ENCODE measurements around the gene NEDD4L. TPM values are rescaled to one million over a fixed set of nuclear protein-coding genes. Genes with fewer than 3 reads are reported as not detected.

Gene NEDD4L
- total and polyA plus RNA-seq, 2 experiments from 2014 or later = 36.2 to 72.3 TPM

GRCh38 chr18:58100154-58100553, 56.1 kb downstream of the NEDD4L start:
- Mint-ChIP-seq H3K4me1 (peaks cover 67% of the 10 kb centered on the region), H3K9me3 (no peaks in the 10 kb centered on the region), H3K36me3 (ENCODE audit: low read depth) (no peaks in the 10 kb centered on the region), H3K4me3 (no peak overlapping the region), H3K27me3 (ENCODE audit: insufficient read depth, low read depth, poor library complexity) (peaks cover 5% of the 10 kb centered on the region), H3K27ac (peak overlapping the region; percentile 38; the same call in 1 of the 2 replicates)
- Histone ChIP-seq H3F3A (replicated peaks; ENCODE audit: low read depth) (0 out of 2 replicates have a peak, but pooled peaks cover 4% of the 10 kb centered on the region), H3K4me2 (no peak overlapping the region), H4K20me1 (replicated peaks; ENCODE audit: insufficient read depth) (peaks cover 6% of the 10 kb centered on the region), H3K27me3 (ENCODE audit: insufficient read depth) (no peaks in the 10 kb centered on the region), H3K79me2 (replicated peaks; ENCODE audit: insufficient read depth) (peaks cover 95% of the 10 kb centered on the region), H2AFZ (no peak overlapping the region), H3K36me3 (ENCODE audit: insufficient read depth) (no peaks in the 10 kb centered on the region), H3K4me1 (ENCODE audit: insufficient read depth) (peaks cover 64% of the 10 kb centered on the region), H3K27ac (ENCODE audit: low read depth) (peak overlapping the region; percentile 72), H3K9me2 (ENCODE audit: insufficient read depth) (no peaks in the 10 kb centered on the region), H3K4me3 (no peak overlapping the region)
- DNase-seq (ENCODE audit: low spot score) = no peak
- TF ChIP-seq STAT1 (IDR thresholded peaks at IDR 0.05; ENCODE audit: unreplicated experiment) = no peak
- no peak for ATAC-seq

- Histone ChIP-seq H2AFZ (no peak overlapping the region), H4K20me1 (replicated peaks; ENCODE audit: insufficient read depth) (peaks cover 6% of the 10 kb centered on the region; the same call in 1 of the 2 replicates), H3K36me3 (ENCODE audit: insufficient read depth) (no peaks in the 10 kb centered on the region), H3F3A (replicated peaks; ENCODE audit: low read depth) (0 out of 2 replicates have a peak, but pooled peaks cover 4% of the 10 kb centered on the region), H3K27me3 (ENCODE audit: insufficient read depth) (no peaks in the 10 kb centered on the region), H3K4me3 (no peak overlapping the region), H3K27ac (ENCODE audit: low read depth) (0 out of 2 replicates have a peak overlapping the region, but pooled peaks have one; percentile 60), H3K79me2 (replicated peaks; ENCODE audit: insufficient read depth) (peaks cover 97% of the 10 kb centered on the region), H3K4me1 (ENCODE audit: insufficient read depth) (peaks cover 73% of the 10 kb centered on the region), H3K4me2 (peak overlapping the region; percentile 50), H3K9me2 (ENCODE audit: insufficient read depth) (no peaks in the 10 kb centered on the region)
- H3K4me3 Mint-ChIP-seq = no peak overlapping the region
- no peaks in the 10 kb centered on the region for H3K36me3 Mint-ChIP-seq (ENCODE audit: low read depth)
- no peaks in the 10 kb centered on the region for H3K9me3 Mint-ChIP-seq
- peaks cover 71% of the 10 kb centered on the region for H3K4me1 Mint-ChIP-seq
- peaks cover 5% of the 10 kb centered on the region for H3K27me3 Mint-ChIP-seq (ENCODE audit: insufficient read depth, low read depth, poor library complexity)
- DNase-seq (ENCODE audit: low spot score) = no peak
- no peak for ATAC-seq
- H3K27ac Mint-ChIP-seq = peak overlapping the region; percentile 32
- TF ChIP-seq REST (IDR thresholded peaks at IDR 0.05; ENCODE audit: unreplicated experiment) (no peak), ZNF331 (CRISPR knock-in tag; IDR thresholded peaks at IDR 0.05; ENCODE audit: low read depth) (no peak), ZNF462 (CRISPR knock-in tag; IDR thresholded peaks at IDR 0.05) (no peak), CREB1 (CRISPR knock-in tag; IDR thresholded peaks at IDR 0.05; ENCODE audit: low read depth) (no peak), STAT1 (IDR thresholded peaks at IDR 0.05; ENCODE audit: unreplicated experiment) (no peak), EZH2 (IDR thresholded peaks at IDR 0.05; ENCODE audit: low read depth, unreplicated experiment) (no peak), ETS1 (IDR thresholded peaks at IDR 0.05) (no peak), CTCF (conservative IDR thresholded peaks at IDR 0.05; ENCODE audit: low read depth in 2 of 2) (no peak)
Observed at GRCh38 chr18:58101291-58101794, 57.3 kb downstream of the NEDD4L start.
